GM18508 (cell line): ENCODE data around the gene PABPN1L.

ENCODE experiments used
- ATAC-seq: cut with Tn5 transposase; IDR thresholded peaks from one replicate; pipeline ENCODE4 v1.9.1; 2021; ENCODE audit warnings: moderate number of reproducible peaks; ENCODE audit not compliant: insufficient read depth, unreplicated experiment

Gene PABPN1L

DNA sequence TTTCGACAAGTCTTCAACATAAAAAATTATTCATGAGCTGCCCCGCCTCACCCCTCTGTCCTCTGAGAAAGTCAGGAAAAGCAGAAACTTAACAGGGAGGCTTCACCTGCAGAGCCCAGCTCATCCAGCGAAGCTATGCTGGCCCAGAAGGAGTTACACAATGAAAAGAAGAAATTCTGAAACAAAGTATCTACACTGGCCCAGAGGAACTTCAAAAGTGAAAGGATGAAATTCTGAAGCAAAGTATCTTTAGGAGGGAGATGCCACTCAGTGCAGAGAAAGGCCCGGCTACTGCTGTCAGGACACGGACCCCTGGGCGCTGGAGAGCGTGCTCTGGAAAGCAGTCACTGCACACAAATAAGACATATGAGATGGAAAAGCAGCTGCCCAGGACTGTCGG is 11.3 kb downstream of the PABPN1L start:
- ATAC-seq: no peak

DNA sequence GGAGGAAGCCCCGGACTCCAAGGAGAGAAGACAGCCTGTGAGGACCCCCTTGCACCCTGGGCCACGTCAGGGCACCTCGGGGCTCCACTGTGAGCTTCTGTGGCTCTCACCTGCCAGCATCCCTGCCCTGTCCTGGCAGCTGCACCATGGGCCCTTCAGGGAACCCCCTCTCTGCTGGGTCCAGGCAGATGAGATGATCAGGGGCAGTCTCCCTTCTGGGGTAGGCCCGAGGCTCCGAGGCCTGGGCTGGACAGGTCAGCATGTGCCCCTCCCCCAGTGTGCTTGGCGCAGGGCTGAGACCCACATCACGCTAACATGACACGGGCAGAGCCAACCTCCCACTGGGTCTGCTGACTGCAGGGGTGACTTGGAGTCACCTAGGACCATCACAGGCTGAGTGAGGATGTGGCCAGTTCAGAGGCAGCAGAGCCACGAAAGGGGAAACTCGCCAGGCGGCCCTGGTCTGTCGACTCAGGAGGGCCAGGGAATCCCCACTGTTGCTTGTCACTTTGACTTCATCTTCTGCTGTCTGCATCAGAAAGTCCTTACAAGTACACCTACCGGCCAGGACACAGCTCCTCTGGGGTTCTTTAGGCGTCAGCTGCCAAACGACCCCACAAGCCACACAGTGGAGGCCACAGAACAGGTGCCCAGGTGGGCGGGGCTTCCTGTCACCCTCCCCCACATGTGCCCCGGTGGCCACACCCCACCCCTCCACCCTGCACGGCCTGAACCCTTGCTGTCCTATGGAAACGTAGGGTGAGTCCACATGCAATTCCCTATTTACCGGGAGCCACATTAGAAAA is 12.0 kb downstream of the PABPN1L start:
- no peak for ATAC-seq

DNA sequence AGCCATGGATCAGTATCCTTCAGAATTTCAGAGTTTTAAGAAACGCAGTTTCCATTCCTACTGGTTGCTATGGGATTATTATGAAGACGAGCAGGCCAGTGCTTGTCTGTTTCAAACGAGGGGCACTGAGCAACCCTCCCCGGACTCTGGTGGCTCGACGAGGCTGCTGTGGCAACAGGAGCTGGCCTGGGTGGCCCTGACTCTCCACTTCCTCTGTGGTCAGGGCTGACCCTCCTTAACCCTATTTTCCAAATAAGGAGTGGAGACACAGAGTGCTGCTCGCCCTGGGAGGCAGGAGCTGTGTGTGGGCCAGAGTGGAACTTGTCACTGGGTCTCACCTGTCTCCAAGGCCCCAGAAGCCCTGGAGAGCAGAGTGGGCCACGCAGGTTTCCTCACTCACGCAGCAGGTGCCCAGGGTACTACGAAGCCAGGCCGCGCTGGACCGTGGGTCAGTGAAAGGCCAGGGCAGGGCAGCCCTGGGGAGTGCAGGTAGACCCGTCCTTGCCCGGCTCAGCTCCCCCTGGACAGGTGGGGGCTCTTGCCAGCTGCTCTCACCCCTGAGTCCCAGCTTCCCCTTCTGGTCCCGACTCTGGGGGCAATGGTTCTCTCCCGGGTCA is 13.0 kb downstream of the PABPN1L start:
- no peak for ATAC-seq

DNA sequence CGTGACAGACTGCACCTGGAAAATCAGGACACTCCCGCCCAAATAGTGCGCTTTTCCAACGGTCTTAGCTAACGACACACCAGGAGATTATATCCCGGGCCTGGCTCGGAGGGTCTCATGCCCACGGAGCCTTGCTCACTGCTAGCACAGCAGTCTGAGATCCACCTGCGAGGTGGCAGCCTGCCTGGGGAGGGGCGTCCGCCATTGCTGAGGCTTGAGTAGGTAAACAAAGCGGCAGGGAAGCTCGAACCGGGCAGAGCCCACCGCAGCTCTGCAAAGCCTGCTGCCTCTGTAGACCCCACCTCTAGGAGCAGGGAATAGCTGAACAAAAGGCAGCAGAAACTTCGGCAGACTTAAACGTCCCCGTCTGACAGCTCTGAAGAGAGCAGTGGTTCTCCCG is 14.8 kb downstream of the PABPN1L start:
- ATAC-seq: no peak

DNA sequence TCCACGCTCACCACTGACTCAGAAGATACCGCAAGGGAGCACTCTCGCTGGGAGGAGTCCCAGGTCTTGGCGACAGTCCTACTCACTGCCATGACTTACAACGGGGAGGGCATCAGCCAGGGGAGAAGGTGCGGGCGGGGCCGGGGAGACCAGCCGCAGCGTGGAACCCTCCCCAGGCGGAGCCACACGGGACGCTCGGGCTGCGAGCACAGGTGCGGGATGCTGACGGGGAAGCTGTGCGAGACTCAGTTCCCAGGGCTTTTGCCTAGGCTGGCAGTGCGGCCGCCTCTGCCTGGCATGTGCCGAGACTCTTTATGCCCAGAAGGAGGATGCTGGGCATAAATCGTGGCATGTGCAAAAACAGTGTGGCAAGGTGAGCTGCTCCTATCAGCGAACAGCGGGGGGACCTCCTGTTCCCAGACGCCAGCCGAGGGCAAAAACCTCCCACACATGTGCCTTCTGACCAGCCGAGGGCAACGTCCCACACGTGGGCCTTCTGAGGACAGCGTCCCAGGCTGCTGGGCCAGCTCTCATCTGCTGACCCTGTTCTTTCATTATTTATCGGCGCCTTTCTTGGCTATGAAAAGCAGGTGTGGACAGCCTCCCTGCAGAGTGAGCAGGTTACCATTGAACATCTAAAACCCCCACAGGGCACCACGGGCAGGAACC is 15.8 kb downstream of the PABPN1L start:
- no peak for ATAC-seq

DNA sequence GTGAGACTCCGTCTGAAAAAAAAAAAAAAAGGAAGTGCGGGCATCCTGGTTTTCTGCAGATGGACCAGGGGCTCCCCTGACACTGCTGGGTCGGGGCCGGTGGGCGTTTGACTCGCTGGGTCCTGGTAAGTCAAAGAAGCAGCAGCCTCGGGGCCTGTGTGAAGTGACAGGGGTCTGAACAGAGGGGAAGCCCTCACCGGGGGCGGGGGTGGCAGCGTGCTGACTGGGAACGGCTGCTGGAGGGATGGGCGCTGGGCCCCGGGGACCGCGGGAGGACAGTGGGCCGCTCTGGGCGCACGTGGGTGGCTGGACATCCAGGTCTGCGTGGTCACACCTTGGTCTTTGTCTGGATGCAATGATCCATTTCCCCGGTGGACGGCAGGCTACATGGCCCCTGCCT is 17.9 kb downstream of the PABPN1L start:
- ATAC-seq: no peak

DNA sequence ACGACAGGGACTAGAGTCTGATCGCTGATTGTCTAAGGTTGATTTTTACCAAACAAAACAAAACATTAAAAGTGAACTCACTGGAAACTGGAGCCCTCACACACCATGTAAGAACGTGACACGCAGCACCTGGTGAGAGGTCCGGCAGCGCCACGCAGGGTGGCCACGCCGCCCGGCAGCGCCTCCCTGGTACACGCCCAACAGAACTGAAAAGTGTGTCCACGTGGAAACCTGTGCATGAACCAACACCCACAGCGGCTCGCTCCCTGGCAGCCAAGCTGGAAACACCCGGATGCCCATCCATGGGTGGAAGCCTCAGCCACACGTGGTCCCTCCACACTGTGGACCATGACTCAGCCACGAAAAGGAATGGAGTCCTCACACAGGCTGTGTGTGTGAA is 18.8 kb downstream of the PABPN1L start:
- no peak for ATAC-seq

DNA sequence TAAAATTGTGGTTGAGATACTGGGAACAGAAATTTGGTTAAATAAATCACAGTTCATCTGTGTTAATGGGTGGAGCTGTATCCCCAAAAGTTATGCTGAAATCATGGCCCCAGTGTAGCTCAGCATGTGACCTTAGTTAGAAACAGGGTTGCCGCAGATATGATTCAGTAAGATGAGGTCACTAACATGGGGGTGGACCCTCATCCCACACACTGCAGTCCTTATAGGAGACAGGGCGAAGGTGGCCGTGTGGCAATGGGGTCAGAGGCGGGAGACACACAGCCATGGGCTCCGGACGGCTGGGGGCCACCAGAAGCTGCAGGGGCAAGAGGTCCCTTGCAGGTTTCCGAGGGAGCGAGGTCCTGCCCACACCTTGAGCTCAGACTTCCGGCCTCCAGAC is 20.4 kb downstream of the PABPN1L start:
- no peak for ATAC-seq

DNA sequence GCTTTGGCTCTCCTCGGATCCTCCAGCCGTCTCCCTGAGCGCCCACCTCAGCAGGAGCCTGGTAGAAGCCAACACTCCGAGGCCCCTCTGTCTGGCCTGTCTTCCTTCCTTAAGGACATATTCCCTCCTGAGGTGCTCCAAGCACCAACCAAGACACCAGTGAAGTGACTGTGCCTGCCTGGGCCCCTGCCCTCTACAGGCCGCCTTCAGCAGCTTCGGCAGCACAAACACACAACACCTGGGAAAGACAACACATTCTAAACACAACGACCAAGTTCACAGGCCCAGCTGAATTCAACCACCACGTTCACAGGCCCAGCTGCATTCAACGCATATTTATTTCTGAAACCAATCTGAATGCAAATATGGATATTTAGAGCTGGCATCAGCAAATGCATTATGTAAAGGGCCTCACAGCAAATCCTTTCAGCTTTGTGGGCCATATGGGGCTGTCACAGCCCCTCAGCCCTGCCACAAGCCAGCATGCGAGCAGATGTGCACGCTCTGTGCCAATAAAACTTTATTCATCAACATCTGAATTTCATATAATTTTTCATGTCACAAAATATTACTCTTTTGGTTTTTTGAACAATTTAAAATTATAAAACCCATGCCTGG is 21.9 kb downstream of the PABPN1L start:
- ATAC-seq: no peak

DNA sequence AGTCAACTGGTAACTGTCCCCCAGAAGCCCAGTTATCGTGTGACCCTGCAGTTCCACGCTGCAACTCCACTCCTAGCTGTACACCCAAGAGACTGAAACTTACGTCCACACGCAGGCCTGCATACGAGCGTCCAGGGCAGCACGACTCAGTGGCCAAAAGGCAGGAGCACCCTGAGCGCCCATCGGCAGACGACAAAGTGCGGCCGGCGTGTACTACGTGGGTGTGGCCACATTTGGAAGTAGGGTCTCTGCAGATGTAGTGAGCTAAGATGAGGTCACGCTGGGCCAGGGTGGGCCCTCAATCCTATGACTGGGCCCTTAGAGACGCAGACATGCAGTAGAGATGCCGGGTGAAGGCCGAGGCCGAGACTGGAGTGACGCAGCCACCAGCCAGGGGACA is 23.2 kb downstream of the PABPN1L start:
- no peak for ATAC-seq

DNA sequence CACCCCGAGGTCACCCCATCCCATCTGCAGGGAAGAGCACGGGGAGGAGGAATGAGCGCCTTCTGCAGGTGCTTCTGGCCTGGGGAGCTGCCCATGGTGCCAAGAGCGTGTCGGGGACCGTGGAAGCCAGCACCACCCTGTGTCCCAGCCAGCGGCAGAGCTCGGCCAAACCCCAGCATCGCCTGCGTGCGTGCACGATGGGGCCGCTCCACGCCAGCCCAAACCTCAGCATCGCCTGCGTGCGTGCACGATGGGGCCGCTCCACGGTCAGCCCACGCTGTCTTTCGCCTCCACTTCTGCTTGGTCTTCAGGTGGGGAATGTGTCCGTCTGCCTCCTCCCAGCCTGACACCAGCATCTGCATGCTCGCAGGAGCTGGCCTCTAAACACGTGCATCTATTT is 23.7 kb downstream of the PABPN1L start:
- ATAC-seq: no peak

DNA sequence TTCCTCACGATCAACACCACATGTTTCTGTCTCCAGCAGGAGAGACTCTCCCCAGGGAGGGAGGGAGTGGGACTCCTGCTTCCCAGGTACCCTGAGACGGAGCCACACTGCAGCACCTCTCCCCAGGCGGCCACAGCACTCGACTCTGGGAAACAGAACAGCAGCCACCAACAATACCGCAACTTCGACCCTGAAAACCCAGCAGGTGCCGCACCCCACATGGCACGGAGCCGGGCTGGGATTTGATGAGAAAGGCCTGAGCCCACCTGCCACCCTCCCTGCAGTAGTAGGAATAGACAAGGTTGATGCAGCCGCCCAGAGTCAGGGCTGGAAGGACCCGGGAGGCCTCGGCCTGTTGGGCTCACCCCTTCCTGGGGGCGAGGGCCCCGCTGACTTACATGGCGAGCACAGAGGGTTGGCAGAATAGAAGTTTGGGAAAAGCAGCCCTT is 24.1 kb downstream of the PABPN1L start:
- no peak for ATAC-seq

DNA sequence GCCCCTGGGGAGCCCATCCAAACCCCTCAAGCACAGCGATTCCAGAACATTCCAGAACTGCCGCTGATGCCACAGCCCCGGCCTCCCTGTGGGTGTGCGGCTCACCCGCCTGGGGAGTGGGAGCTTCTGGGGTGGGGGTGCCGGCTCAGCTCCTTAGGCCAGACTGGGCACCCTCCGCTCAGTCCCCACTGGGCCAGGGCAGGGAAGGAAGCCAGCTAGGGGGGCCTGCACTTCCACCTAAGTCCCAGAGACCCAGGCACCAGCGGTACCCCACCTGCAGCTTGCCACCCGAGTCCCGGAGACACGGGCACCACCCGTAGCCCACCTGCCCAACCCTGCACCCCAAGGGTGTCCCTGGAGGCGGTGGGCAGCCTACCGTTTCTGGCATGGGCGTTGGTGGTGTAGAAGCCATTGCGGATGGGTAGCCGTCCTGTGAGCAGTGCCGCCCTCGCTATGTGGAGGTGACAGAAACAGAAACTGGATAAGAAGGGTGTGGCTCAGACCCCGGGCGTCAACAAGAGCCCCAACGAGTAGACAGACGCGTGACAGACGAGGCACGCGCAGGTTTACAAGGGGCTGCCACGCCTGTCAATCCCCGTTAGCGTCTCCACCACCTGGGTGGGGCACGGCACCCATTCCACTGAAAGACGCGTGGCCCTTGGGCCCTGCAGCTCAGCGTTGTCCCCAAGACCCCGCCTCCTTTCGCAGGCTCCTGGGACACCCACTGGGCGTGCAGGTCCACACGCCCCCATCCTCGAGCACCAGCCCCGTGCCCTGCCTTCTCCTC is 24.7 kb downstream of the PABPN1L start:
- no peak for ATAC-seq

DNA sequence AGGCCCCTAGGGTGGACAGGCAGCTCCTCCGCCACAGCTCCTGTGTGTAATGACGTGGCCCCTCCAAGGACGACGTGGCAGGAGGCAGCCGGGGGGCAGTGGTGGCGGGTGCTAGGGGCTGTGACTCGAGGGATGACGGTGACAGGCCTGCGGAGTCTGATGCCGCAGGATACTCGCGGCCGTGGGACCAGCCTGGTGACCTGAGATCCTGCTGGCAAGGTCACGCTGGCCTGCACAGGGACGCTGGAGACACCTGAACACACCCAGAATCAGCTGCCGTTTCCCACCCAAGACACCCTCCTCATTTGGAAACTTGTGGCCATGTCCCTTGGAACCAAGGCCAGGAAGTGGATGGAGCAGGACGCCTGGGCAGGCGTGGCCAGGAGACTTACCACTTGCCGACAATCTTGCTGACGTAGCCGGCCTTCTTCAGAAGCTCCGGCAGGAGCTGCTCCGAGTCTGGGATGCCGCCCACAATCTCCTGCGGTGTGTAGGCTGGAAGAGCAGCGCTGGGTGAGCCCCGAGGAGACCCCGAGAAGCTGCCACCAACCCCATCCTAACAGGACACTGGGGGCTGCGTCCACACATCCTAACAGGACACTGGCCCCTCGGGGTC is 25.8 kb downstream of the PABPN1L start:
- no peak for ATAC-seq

DNA sequence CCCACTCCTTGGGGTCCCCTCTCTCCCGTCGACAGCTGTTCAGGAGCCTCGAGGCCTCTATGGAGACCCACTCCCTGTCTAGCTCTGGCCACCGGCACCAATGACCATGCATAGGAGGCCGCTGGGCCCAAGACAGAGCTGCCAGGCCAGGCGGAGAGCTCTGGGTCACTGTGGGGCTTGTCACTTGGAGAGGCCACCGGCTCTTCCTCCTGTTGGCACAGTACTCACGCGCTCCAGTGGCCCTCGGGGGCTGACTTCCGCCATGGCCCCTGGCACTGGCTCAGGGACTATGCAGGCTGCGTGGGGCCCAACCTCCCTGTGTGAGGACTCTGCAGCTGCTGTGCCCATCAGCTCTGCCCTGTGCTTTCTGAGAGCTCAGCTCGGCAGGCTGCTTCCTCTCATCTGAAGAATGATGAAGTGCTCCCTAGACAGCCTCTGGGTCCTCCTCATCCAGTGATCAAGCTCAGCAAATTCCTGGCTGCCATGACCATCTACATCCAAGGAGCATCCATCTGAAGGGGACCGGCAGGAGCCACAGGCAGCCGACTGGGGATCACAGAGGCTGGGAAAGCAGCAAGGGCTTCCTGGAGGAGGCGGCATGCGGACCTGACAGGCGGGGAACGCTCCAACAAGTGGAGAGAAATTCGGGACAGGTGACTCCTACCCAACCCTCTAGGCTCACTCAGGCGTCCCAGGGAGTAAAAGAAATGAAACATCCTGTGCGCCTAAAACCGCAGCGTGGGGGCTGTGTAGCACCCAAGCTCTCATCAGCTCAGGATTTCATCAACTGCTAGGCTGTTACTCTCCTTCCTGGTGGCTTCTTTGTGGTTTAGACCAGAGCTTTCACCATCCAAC is 26.5 kb downstream of the PABPN1L start:
- ATAC-seq: no peak

DNA sequence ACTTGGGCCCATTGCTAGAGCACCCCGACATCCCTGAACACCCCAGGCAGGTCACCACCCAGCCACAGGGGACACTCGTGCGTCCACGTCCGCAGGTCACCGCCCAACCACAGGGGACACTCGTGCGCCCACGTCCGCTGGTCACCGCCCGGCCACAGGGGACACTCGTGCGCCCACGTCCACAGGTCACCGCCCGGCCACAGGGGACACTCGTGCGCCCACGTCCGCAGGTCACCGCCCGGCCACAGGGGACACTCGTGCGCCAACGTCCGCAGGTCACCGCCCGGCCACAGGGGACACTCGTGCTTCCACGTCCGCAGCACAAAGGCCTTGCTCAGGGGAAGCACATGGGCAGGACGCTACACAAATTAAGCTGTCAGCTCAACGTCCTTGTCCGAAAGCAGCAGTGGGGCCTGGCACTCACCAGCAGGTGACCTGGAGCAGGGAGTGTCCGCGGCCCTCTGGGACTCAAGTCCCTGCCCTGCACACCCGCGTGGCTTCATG is 27.4 kb downstream of the PABPN1L start:
- no peak for ATAC-seq

DNA sequence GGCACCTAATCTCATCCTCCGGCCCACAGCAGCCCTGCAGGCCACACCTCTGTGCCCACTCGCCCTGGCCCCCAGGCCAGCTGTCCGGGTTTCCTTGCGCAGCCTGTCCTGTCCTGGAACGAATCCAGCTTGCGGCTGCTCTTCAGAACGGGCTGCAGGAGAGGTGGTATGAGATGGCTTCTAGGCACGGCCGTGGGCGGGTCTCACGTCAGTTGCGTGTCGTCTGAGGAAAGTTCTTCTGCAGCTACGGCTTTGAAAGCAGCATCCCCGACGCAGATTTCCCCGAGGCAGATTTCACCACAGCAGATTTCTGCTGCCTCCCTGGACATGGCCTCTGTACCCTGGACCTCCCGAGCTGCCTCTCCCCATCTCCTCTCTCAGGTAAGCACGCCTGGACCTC is 27.9 kb downstream of the PABPN1L start:
- ATAC-seq: no peak

DNA sequence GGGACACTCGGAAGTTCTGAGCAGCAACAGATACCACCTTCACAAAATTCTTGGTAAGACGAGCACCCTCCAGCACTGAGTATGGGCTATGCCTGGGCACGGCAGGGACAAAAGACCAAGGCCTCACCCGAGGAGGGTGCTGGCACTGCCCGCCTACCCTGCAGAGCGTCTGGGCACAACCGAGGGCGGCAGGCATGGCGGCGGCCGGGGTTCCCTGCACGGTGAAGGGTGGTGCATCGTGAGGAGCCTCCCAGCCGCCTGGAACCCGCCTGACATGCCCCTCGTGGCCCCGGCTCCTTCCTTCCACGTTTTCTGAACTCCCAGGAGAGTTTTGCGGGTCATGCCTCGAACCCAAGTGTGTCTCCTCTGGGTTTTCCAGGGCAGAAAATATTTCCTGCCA is 28.7 kb downstream of the PABPN1L start:
- ATAC-seq: no peak

DNA sequence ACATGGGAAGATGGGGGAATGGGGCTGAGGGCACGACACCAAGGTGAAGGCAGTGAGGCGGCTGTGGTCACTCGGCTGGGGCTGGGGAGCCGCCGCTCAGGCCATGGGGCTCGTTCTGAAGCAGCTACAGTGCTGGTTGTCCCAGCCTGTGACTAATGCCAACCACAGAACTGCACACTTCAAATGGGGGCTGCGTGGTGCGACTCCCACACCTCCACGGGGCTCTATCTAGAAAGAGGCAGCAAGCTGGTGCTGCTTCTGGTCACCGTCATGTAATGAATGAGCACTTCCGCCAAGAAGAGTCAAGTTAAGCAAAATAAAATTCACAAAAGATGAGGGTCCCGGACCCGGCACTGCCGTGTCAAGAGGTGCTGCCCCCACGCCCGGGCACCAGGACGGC is 29.7 kb downstream of the PABPN1L start:
- ATAC-seq: no peak
